GM23338 (cell line): ENCODE data around the gene ZDHHC4.

Experiments
- CTCF ChIP-seq, 2 experiments: fragments of 200-600 bp in 1 of 2; sonication (generic) in 1 of 2; conservative IDR thresholded peaks; 2 replicates each; pipeline versions ENCODE4 v1.5.1 to v1.6.1; 2016 to 2017; ENCODE audit warnings: antibody characterized with exemption in 2 of 2, low read depth in 2 of 2, mild to moderate bottlenecking in 2 of 2, moderate library complexity in 1 of 2
- EZH2 ChIP-seq: fragments of 200-600 bp; sonication (generic); IDR thresholded peaks from one replicate; pipeline ENCODE4 v1.8.0; 2017; ENCODE audit warnings: antibody characterized with exemption, mild to moderate bottlenecking, low read depth; ENCODE audit not compliant: unreplicated experiment
- EZH2phosphoT487 ChIP-seq: fragments of 200-600 bp; sonication (generic); IDR thresholded peaks from one replicate; pipeline ENCODE4 v1.8.1; 2018; ENCODE audit warnings: antibody characterized with exemption; ENCODE audit not compliant: unreplicated experiment
- POLR2AphosphoS5 ChIP-seq: IDR thresholded peaks from 2 replicates; pipeline ENCODE4 v1.6.1; 2016; ENCODE audit warnings: antibody characterized with exemption, low read depth
- REST ChIP-seq: IDR thresholded peaks from one replicate; pipeline ENCODE4 v1.6.1; 2018; ENCODE audit warnings: antibody characterized with exemption; ENCODE audit not compliant: unreplicated experiment
- STAT1 ChIP-seq: IDR thresholded peaks from one replicate; pipeline ENCODE4 v1.6.1; 2016; ENCODE audit warnings: antibody characterized with exemption; ENCODE audit not compliant: unreplicated experiment
- ZNF462 ChIP-seq: fragments of 250-450 bp; sonication (Bioruptor Pico); IDR thresholded peaks from 2 replicates; pipeline ENCODE4 v1.5.0; 2020; ENCODE audit warnings: mild to moderate bottlenecking, moderate library complexity

- TF ChIP-seq EZH2, result no peak
- TF ChIP-seq EZH2phosphoT487, result no peak
- TF ChIP-seq CTCF (conservative IDR thresholded peaks at IDR 0.05; ENCODE audit: low read depth in 2 of 2), result no peak
- no peak for TF ChIP-seq REST
- no peak for TF ChIP-seq ZNF462 (CRISPR knock-in tag)
- no peak for TF ChIP-seq STAT1
- no peak for TF ChIP-seq POLR2AphosphoS5
These were observed 41.4 kb downstream of the ZDHHC4 start for GRCh38 chr7:6618621-6619020.
